ENCODE measurements around the gene PIGK.

Gene PIGK

DNA sequence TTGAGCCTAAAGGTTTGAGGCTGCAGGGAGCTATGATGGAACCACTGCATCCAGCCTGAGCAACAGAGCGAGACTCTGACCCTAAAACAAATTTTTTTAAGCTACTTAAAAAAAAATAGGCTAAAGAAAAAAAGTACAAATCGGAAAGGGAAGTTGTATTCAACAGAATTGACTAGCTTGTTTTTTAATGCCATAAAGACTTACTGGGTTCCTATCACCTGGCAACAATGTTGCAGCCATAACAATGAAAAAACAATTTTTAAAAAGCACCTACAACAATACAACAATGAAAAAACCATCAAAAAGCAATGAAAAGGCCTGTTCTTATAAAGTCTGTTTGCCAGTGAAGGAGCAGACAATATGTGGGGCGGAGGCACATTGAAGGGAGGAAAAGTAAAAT lies 20.1 kb upstream of the PIGK start:
- TF ChIP-seq USF1 (IDR thresholded peaks at IDR 0.05) (no peak), TCF12 (IDR thresholded peaks at IDR 0.05; ENCODE audit: low read depth) (no peak)

DNA sequence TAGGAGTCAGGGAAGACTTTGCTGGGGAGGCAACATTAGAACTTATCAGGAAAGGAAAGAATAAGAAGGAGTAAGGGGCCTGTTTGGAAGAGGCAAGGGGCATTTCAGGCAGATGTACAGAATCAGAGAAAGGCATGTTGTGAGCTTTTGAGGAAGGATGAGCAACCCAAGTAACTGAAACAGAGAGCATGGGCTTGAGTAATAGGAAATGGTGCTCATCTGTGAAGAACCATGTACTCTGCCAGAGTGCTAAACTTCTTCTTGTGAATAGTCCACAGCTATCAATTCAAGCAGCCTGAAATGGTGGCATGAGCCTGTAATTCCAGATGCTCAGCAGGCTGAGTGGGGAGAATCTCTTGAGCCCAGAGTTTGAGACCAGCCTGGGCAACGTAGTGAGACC lies 19.2 kb upstream of the PIGK start:
- TF ChIP-seq TCF12 (IDR thresholded peaks at IDR 0.05; ENCODE audit: low read depth) (no peak), RAD21 (IDR thresholded peaks at IDR 0.05; ENCODE audit: low read depth) (no peak), TAF1 (IDR thresholded peaks at IDR 0.05; ENCODE audit: low read depth) (no peak), NFIC (IDR thresholded peaks at IDR 0.05) (no peak), YY1 (IDR thresholded peaks at IDR 0.05; ENCODE audit: low read depth) (no peak), TEAD4 (IDR thresholded peaks at IDR 0.05) (no peak), EGR1 (IDR thresholded peaks at IDR 0.05) (no peak), CREB1 (IDR thresholded peaks at IDR 0.05; ENCODE audit: low read depth) (no peak), REST (IDR thresholded peaks at IDR 0.05; ENCODE audit: low read depth) (no peak), USF1 (IDR thresholded peaks at IDR 0.05) (no peak), CEBPB (IDR thresholded peaks at IDR 0.05) (no peak), ZBTB7A (IDR thresholded peaks at IDR 0.05; ENCODE audit: low read depth) (no peak), EP300 (IDR thresholded peaks at IDR 0.05; ENCODE audit: borderline replicate concordance) (no peak)
- TF ChIP-seq, protein P1, sequence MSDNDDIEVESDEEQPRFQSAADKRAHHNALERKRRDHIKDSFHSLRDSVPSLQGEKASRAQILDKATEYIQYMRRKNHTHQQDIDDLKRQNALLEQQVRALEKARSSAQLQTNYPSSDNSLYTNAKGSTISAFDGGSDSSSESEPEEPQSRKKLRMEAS (IDR thresholded peaks at IDR 0.05), result no peak

- TF ChIP-seq TAF1 (IDR thresholded peaks at IDR 0.05; ENCODE audit: low read depth) (no peak), FOXM1 (IDR thresholded peaks at IDR 0.05; ENCODE audit: borderline replicate concordance, low read depth) (no peak), RAD21 (IDR thresholded peaks at IDR 0.05; ENCODE audit: low read depth) (no peak), EP300 (IDR thresholded peaks at IDR 0.05; ENCODE audit: borderline replicate concordance) (no peak), CREB1 (IDR thresholded peaks at IDR 0.05; ENCODE audit: low read depth) (no peak), NFIC (IDR thresholded peaks at IDR 0.05) (no peak), EGR1 (IDR thresholded peaks at IDR 0.05) (no peak), REST (IDR thresholded peaks at IDR 0.05; ENCODE audit: low read depth) (no peak), ZBTB7A (IDR thresholded peaks at IDR 0.05; ENCODE audit: low read depth) (no peak), TCF12 (IDR thresholded peaks at IDR 0.05; ENCODE audit: low read depth) (no peak), USF1 (IDR thresholded peaks at IDR 0.05) (no peak), TEAD4 (IDR thresholded peaks at IDR 0.05) (no peak), YY1 (IDR thresholded peaks at IDR 0.05; ENCODE audit: low read depth) (no peak), CEBPB (IDR thresholded peaks at IDR 0.05) (no peak)
- TF ChIP-seq, protein P1 (IDR thresholded peaks at IDR 0.05), result no peak
Measured at GRCh38 chr1:77234943-77235342, 15.7 kb upstream of the PIGK start.

DNA sequence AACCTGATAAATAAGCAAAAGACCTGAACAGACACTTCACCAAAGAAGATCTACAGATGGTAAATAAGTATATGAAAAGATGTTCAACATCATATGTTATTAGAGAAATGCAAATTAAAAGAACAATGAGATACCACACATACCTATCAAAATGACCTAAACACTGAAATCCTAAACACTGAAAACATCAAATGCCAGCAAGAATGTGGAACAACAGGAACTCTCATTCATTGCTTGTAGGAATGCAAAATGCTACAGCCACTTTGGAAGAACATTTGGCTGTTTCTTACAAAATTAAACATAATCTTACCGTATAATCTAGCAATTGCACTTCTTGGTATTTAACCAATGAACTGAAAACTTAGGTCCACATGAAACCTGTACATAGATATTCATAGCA lies 14.9 kb upstream of the PIGK start:
- TF ChIP-seq REST (IDR thresholded peaks at IDR 0.05; ENCODE audit: low read depth) (no peak), TEAD4 (IDR thresholded peaks at IDR 0.05) (no peak), YY1 (IDR thresholded peaks at IDR 0.05; ENCODE audit: low read depth) (no peak), EGR1 (IDR thresholded peaks at IDR 0.05) (no peak), EP300 (IDR thresholded peaks at IDR 0.05; ENCODE audit: borderline replicate concordance) (no peak)

- TF ChIP-seq CREB1 (IDR thresholded peaks at IDR 0.05; ENCODE audit: low read depth) (no peak), NFIC (IDR thresholded peaks at IDR 0.05) (no peak), EGR1 (IDR thresholded peaks at IDR 0.05) (no peak), USF1 (IDR thresholded peaks at IDR 0.05) (no peak), EP300 (IDR thresholded peaks at IDR 0.05; ENCODE audit: borderline replicate concordance) (no peak), FOXM1 (IDR thresholded peaks at IDR 0.05; ENCODE audit: borderline replicate concordance, low read depth) (no peak), YY1 (IDR thresholded peaks at IDR 0.05; ENCODE audit: low read depth) (no peak), ZBTB7A (IDR thresholded peaks at IDR 0.05; ENCODE audit: low read depth) (no peak), RAD21 (IDR thresholded peaks at IDR 0.05; ENCODE audit: low read depth) (no peak), CEBPB (IDR thresholded peaks at IDR 0.05) (no peak), REST (IDR thresholded peaks at IDR 0.05; ENCODE audit: low read depth) (no peak), TAF1 (IDR thresholded peaks at IDR 0.05; ENCODE audit: low read depth) (no peak)
Measured at GRCh38 chr1:77232829-77233228, 13.6 kb upstream of the PIGK start.
